ENCODE results near the gene KLHL36.

DNA sequence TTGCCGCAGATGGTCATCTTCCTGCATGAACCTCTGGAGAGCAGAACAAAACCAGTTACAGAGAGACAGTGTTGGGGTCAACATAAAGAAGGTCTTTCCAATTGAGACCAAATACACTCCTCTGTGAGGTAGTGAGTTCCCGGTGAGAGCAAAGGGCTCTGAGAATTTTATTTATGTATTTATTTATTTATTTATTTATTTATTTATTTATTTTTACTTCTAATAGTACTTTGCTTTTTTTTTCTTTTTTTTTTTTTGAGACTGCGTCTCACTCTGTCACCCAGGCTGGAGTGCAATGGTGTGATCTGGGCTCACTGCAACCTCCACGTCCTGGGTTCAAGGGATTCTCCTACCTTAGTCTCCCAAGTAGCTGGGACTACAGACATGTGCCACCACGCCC lies 18.3 kb upstream of the KLHL36 start:
- TF ChIP-seq, protein P1, sequence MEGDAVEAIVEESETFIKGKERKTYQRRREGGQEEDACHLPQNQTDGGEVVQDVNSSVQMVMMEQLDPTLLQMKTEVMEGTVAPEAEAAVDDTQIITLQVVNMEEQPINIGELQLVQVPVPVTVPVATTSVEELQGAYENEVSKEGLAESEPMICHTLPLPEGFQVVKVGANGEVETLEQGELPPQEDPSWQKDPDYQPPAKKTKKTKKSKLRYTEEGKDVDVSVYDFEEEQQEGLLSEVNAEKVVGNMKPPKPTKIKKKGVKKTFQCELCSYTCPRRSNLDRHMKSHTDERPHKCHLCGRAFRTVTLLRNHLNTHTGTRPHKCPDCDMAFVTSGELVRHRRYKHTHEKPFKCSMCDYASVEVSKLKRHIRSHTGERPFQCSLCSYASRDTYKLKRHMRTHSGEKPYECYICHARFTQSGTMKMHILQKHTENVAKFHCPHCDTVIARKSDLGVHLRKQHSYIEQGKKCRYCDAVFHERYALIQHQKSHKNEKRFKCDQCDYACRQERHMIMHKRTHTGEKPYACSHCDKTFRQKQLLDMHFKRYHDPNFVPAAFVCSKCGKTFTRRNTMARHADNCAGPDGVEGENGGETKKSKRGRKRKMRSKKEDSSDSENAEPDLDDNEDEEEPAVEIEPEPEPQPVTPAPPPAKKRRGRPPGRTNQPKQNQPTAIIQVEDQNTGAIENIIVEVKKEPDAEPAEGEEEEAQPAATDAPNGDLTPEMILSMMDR (conservative IDR thresholded peaks at IDR 0.05; ENCODE audit: low read length): no peak
- no peak for TF ChIP-seq EZH2phosphoT487 (IDR thresholded peaks at IDR 0.05; ENCODE audit: borderline replicate concordance, low read depth, low read length)

Data from OCI-LY7 (cell line).